ENCODE results near the gene EPHB2. TPM values are rescaled to one million over a fixed set of nuclear protein-coding genes. Genes with fewer than 3 reads are reported as not detected.
A peak's percentile ranks its signal among the peaks of the same experiment; 100 is the strongest.

The EPHB2 gene
- total RNA-seq, 4 donors from 2014 or later: 7.2 to 12.6 (median 9.1) TPM

DNA sequence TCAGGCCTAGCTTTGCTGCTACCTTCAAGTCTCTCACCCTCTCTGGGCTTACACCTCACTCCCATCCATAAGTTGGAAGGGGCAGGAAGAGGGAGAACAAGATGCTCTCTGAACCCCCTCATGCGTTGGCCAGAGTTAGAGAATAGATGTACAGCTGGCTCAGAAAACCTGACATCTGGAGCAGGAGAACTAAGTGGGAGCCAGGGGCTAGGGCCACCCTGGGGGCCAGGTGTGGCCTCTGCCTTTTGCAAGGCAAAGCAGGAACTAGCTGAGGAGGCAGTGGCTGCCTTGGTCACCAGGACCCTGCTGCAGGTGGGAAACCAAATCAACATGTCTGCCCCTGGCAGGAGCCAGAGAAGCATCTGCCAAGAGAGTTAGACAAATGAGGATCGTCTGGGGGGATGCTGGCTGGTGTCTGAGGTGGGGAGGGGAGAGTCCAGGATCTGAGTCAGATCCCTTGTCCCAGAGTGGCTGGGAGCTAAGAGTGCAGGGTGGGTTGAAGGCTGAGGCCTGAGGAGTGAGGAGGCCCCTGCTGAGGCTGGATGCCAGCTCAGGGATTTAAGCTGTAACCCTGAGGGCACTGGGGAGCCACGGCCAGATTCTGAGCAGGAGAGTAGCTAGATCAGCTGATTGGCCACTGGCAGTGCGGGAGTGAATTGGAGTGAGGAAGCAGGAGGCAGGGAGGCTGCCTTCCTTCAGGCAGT lies 115.0 kb downstream of the EPHB2 start:
- H3K9me3 ChIP-seq: no peaks in the 10 kb centered on the region
- no peaks in the 10 kb centered on the region for H3K27me3 ChIP-seq
- no peak overlapping the region for H3K27ac ChIP-seq
- 62 to 81% methylated on average over 4 of the region's 4 CpGs for WGBS, 2 donors
- TF ChIP-seq, protein P1, sequence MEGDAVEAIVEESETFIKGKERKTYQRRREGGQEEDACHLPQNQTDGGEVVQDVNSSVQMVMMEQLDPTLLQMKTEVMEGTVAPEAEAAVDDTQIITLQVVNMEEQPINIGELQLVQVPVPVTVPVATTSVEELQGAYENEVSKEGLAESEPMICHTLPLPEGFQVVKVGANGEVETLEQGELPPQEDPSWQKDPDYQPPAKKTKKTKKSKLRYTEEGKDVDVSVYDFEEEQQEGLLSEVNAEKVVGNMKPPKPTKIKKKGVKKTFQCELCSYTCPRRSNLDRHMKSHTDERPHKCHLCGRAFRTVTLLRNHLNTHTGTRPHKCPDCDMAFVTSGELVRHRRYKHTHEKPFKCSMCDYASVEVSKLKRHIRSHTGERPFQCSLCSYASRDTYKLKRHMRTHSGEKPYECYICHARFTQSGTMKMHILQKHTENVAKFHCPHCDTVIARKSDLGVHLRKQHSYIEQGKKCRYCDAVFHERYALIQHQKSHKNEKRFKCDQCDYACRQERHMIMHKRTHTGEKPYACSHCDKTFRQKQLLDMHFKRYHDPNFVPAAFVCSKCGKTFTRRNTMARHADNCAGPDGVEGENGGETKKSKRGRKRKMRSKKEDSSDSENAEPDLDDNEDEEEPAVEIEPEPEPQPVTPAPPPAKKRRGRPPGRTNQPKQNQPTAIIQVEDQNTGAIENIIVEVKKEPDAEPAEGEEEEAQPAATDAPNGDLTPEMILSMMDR (IDR thresholded peaks at IDR 0.05): no peak
- TF ChIP-seq POLR2A (IDR thresholded peaks at IDR 0.05) (no peak), EP300 (IDR thresholded peaks at IDR 0.05) (no peak)
- H3K4me3 ChIP-seq: no peak overlapping the region
- H3K36me3 ChIP-seq: no peaks in the 10 kb centered on the region
- peaks cover 0 to 39% (median 0%) of the 10 kb centered on the region in 4 donors for H3K4me1 ChIP-seq
- DNase-seq (ENCODE audit: low spot score in 2 of 2): no peak

DNA sequence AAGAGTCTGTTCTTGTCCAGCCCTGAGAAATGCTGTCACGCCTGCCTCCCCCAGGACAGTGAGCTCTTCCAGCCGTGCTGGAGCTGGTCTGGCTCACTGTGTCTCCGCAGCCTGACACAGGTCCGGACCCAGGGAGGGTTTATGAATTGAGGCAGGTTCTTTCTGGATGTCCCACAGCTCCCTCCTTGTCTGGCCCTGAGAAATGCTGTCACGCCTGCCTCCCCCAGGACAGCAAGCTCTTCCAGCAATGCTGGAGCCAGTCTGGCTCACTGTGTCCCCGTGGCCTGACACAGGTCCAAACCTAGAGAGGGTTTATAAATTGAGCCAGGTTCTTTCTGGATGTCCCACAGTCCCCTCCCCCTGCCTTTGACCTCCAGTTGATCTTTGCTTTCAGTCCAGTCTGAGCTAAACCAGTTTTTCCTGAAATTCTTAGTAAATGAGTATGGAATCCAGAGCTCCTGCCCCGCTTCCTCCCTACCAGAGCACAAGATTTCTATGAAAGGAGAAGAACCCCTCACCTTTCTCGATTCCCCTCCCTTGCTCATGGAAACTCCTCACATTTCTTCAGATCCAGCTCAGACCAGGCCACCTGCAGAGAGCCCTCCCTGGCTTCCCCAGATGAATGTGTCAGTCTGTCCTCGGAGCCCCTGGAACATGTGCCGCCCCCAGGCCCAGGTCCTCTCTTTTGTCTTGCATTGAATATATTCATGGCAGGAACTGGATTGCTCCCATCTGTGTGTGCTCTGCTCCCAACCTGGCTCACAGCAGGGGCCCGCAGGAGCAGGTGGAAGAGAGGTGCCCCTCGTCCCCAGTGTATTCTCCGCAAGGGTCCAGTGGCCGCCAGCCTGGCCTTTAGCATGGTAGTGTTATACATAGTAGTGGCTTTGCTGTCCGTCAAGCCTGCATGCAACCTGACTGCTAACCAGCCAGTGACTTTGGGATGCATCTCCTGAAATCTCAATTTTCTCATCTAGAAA lies 116.3 kb downstream of the EPHB2 start:
- no peak for DNase-seq (ENCODE audit: low spot score in 2 of 2)
- 67 to 78% methylated on average over 15 of the region's 15 CpGs for WGBS, 2 donors
- H3K4me3 ChIP-seq: no peak overlapping the region
- no peaks in the 10 kb centered on the region for H3K9me3 ChIP-seq
- H3K27me3 ChIP-seq: no peaks in the 10 kb centered on the region
- no peak for TF ChIP-seq POLR2A (IDR thresholded peaks at IDR 0.05)
- TF ChIP-seq EP300 (IDR thresholded peaks at IDR 0.05): no peak
- TF ChIP-seq, protein P1 (IDR thresholded peaks at IDR 0.05): no peak
- H3K27ac ChIP-seq: no peak overlapping the region
- peaks cover 0 to 39% (median 0%) of the 10 kb centered on the region in 4 donors for H3K4me1 ChIP-seq
- H3K36me3 ChIP-seq: no peaks in the 10 kb centered on the region

DNA sequence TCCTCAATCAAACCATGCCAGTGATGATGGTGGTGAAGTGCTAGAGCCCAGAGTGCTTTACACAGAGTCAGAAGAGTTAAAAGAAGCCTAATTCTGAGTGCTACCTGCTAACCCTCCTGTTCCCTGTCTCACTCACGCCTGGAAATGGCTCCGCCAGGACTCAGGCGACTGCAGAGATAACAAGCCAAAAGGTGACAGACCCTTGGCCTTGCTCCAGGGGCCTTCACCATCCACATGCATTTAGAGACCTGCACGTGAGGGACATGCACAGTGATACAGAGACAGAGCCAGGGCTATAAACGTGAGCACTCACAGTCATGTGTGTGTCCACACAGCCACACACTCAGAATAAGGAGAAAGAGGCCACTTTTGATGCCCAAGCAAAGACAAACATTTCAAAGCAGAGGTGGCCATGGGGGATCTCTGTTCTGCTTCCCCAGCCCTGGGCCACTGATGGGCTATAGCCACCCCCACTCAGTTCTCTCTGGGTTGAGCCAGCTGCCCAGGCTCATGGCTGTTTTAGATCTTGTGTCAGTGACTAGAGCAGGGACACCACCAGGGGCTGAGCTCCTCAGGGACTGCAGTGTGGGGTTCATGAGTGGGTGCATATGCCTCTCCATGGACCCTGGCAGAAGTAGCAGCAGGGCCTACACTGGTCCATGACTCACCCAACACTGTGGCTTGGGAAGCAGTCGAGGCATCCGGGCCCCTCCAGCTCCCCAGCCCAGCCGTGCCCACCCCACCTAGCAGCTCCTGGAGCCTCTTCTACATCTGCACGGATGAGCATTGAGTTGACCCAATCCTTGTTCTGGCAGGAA lies 117.2 kb downstream of the EPHB2 start:
- DNase-seq (ENCODE audit: low spot score in 2 of 2): no peak
- Histone ChIP-seq H3K27ac (peak overlapping the region in 2 of 4 donors; percentile 23 to 49), H3K4me1 (peaks cover 0 to 39% (median 0%) of the 10 kb centered on the region in 4 donors), H3K27me3 (no peaks in the 10 kb centered on the region), H3K4me3 (no peak overlapping the region), H3K9me3 (no peaks in the 10 kb centered on the region), H3K36me3 (no peaks in the 10 kb centered on the region)
- TF ChIP-seq EP300 (IDR thresholded peaks at IDR 0.05): no peak
- TF ChIP-seq POLR2A (IDR thresholded peaks at IDR 0.05): no peak
- WGBS, 2 donors: 68 to 74% methylated on average over 6 to 7 of the region's 9 CpGs

DNA sequence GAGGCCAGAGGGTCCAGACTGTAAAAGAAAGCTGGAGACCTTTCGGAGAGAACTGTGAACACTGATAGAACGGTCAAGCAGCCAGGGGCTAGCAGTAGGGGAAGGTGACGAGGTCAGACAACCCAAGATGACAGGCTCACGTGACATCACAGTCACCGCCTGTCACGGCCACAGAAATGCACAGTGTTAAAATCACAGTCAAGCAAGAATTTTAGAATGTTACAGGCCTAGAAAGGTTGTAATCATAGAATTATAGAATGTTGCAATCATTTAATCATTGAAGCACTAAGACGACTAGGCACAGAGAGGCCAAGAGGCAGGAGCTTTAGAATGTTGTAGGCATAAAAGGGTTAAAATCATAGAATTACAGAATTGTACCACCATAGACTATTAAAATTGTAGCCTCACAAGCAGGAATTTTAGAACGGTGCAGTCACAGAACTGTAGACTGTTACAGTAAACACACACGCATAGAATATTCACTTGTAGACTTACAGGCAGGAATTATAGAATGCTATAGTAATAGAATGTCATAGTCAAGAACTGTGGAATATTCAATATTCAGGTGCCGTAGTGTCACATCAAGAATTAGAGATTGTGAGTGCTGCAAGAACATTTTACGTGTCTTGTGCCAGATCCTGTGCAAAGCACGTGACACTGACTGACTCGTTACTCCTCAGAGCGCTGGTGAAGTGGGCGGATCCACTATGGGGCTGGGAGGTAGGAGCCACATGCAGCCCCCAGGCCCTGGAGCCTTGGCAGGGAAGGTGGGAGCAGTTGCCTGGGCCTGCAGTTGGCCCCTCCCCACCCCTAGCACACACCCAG lies 118.1 kb downstream of the EPHB2 start:
- Histone ChIP-seq H3K9me3 (no peaks in the 10 kb centered on the region), H3K4me1 (peaks cover 0 to 39% (median 0%) of the 10 kb centered on the region in 4 donors), H3K27ac (peak overlapping the region in 2 of 4 donors; percentile 66 to 67), H3K36me3 (no peaks in the 10 kb centered on the region), H3K4me3 (no peak overlapping the region), H3K27me3 (no peaks in the 10 kb centered on the region)
- WGBS, 2 donors: 45 to 53% methylated on average over 15 of the region's 15 CpGs
- no peak for TF ChIP-seq EP300 (IDR thresholded peaks at IDR 0.05)
- no peak for TF ChIP-seq POLR2A (IDR thresholded peaks at IDR 0.05)
- TF ChIP-seq, protein P1 (IDR thresholded peaks at IDR 0.05): no peak
- DNase-seq (ENCODE audit: low spot score in 2 of 2): no peak
